IMR-90 (cell line): Measurements from ENCODE around the gene RANBP3. TPM values are rescaled to one million over a fixed set of nuclear protein-coding genes. Genes with fewer than 3 reads are reported as not detected.

ENCODE experiments used
- ATAC-seq: fragments of 200-7000 bp; cut with Tn5 transposase; 2 replicates; pipeline ENCODE4 v1.9.1; 2020; ENCODE audit warnings: low read depth, mild to moderate bottlenecking, moderate library complexity
- BruUV-seq: library from RNA; stranded (reverse); fragments of 400-500 nt; replicated peaks from 2 replicates; lab custom pipeline; 2021; lab: Mats Ljungman, UMichigan
- CTCF ChIA-PET: fragments of 300-600 bp; formaldehyde crosslinking; extraction: SDS; loops from one replicate; lab custom pipeline; 2021; ENCODE audit warnings: antibody characterized with exemption; lab: Yijun Ruan, JAX
- POLR2A ChIA-PET: fragments of 300-600 bp; sonication (Branson Sonifier 250); formaldehyde crosslinking; loops from one replicate; lab custom pipeline; 2022; ENCODE audit warnings: antibody characterized with exemption; ENCODE audit not compliant: unreplicated experiment; lab: Charles Lee
- DNase-seq: peaks from one replicate; pipeline ENCODE4 v3.0.0; 2013
- H2AFZ ChIP-seq: replicated peaks from 2 replicates; pipeline ENCODE3; 2013; ENCODE audit warnings: low read length, mild to moderate bottlenecking; ENCODE audit not compliant: poor library complexity
- H2AK5ac ChIP-seq: 2 replicates; pipeline ENCODE4 v1.6.1; 2013; ENCODE audit warnings: low read depth, low read length, inconsistent platforms
- H2AK9ac ChIP-seq: replicated peaks from 2 replicates; pipeline ENCODE3; 2013; ENCODE audit warnings: mild to moderate bottlenecking, low read depth, low read length, moderate library complexity; ENCODE audit not compliant: poor library complexity
- H2BK120ac ChIP-seq: 2 replicates; pipeline ENCODE4 v1.6.1; 2013; ENCODE audit warnings: low read depth, low read length, inconsistent platforms
- H2BK15ac ChIP-seq: 3 replicates; pipeline ENCODE4 v1.6.1; 2013; ENCODE audit warnings: low read depth, low read length, inconsistent platforms
- H2BK20ac ChIP-seq: 2 replicates; pipeline ENCODE4 v1.6.1; 2013; ENCODE audit warnings: low read depth, mild to moderate bottlenecking, inconsistent platforms, low read length, moderate library complexity
- H2BK5ac ChIP-seq: 2 replicates; pipeline ENCODE4 v1.6.1; 2013; ENCODE audit warnings: mild to moderate bottlenecking, low read depth, low read length, inconsistent platforms; ENCODE audit not compliant: poor library complexity, severe bottlenecking
- H3K14ac ChIP-seq: replicated peaks from 2 replicates; pipeline ENCODE4 v1.6.1; 2013; ENCODE audit warnings: low read depth, low read length, inconsistent platforms
- H3K18ac ChIP-seq: 2 replicates; pipeline ENCODE4 v1.6.1; 2013; ENCODE audit warnings: low read depth, low read length, control low read depth
- H3K23ac ChIP-seq: 2 replicates; pipeline ENCODE4 v1.6.1; 2013; ENCODE audit warnings: low read depth, low read length, inconsistent platforms
- H3K27ac ChIP-seq: 2 replicates; pipeline ENCODE4 v1.5.1; 2013; ENCODE audit warnings: mild to moderate bottlenecking, control low read depth, low read length; ENCODE audit not compliant: insufficient read depth
- H3K27me3 ChIP-seq: 2 replicates; pipeline ENCODE4 v1.6.1; 2013; ENCODE audit warnings: low read length; ENCODE audit not compliant: control insufficient read depth, insufficient read depth
- H3K36me3 ChIP-seq: 2 replicates; pipeline ENCODE4 v1.6.1; 2013; ENCODE audit warnings: low read length, mixed read lengths; ENCODE audit not compliant: control insufficient read depth, insufficient read depth
- H3K4ac ChIP-seq: 2 replicates; pipeline ENCODE4 v1.6.1; 2013; ENCODE audit warnings: low read depth, low read length, inconsistent platforms
- H3K4me1 ChIP-seq: 2 replicates; pipeline ENCODE4 v1.6.1; 2013; ENCODE audit warnings: low read length, mixed read lengths; ENCODE audit not compliant: control insufficient read depth, insufficient read depth
- H3K4me2 ChIP-seq: 2 replicates; pipeline ENCODE4 v1.6.1; 2013; ENCODE audit warnings: low read depth, mild to moderate bottlenecking, control low read depth, low read length, moderate library complexity
- H3K4me3 ChIP-seq: 2 replicates; pipeline ENCODE4 v1.5.1; 2013; ENCODE audit warnings: low read depth, mild to moderate bottlenecking, control low read depth, low read length, moderate library complexity; ENCODE audit not compliant: insufficient read depth
- H3K56ac ChIP-seq: 2 replicates; pipeline ENCODE4 v1.6.1; 2013; ENCODE audit warnings: low read length, inconsistent platforms; ENCODE audit not compliant: insufficient read depth; ENCODE audit errors: extremely low read depth
- H3K79me1 ChIP-seq, 2 experiments: 2 replicates each; pipeline ENCODE4 v1.6.1; 2013; ENCODE audit warnings: low read length in 2 of 2, inconsistent platforms in 1 of 2, low read depth in 1 of 2
- H3K9ac ChIP-seq: 2 replicates; pipeline ENCODE4 v1.6.1; 2013; ENCODE audit warnings: low read depth, low read length, control low read depth
- H3K9me1 ChIP-seq: 2 replicates; pipeline ENCODE4 v1.6.1; 2013; ENCODE audit warnings: low read length, inconsistent platforms; ENCODE audit not compliant: insufficient read depth
- H3K9me3 ChIP-seq: 2 replicates; pipeline ENCODE4 v1.6.1; 2013; ENCODE audit warnings: low read length; ENCODE audit not compliant: control insufficient read depth, insufficient read depth
- H4K20me1 ChIP-seq: 2 replicates; pipeline ENCODE4 v1.6.1; 2013; ENCODE audit warnings: low read length, inconsistent platforms; ENCODE audit not compliant: insufficient read depth
- H4K5ac ChIP-seq: 2 replicates; pipeline ENCODE4 v1.6.1; 2013; ENCODE audit warnings: mild to moderate bottlenecking, low read depth, low read length, control low read depth
- H4K8ac ChIP-seq, 2 experiments: 2 replicates each; pipeline ENCODE4 v1.6.1; 2013; ENCODE audit warnings: low read depth in 2 of 2, low read length in 2 of 2, control low read depth in 1 of 2, inconsistent platforms in 1 of 2
- H4K91ac ChIP-seq: 2 replicates; pipeline ENCODE4 v1.6.1; 2013; ENCODE audit warnings: low read depth, low read length, inconsistent platforms; ENCODE audit not compliant: insufficient read depth
- BHLHE40 ChIP-seq: fragments of 150-350 bp; IDR thresholded peaks from 2 replicates; pipeline ENCODE4 v1.6.1; 2016; ENCODE audit warnings: mild to moderate bottlenecking, low read depth, low read length
- CEBPB ChIP-seq: IDR thresholded peaks from 2 replicates; pipeline ENCODE4 v1.6.1; 2012; ENCODE audit warnings: low read depth, low read length, improper control_type of control experiment
- CHD1 ChIP-seq: IDR thresholded peaks from 2 replicates; pipeline ENCODE4 v1.6.1; 2012; ENCODE audit warnings: low read depth, low read length, improper control_type of control experiment
- CTCF ChIP-seq: conservative IDR thresholded peaks from 2 replicates; pipeline ENCODE4 v1.5.1; 2012; ENCODE audit warnings: mild to moderate bottlenecking, low read depth, low read length, improper control_type of control experiment
- ELK1 ChIP-seq: fragments of 150-350 bp; IDR thresholded peaks from 2 replicates; pipeline ENCODE4 v1.6.1; 2016; ENCODE audit warnings: low read depth, mild to moderate bottlenecking, low read length, moderate library complexity, borderline replicate concordance
- FOS ChIP-seq: fragments of 150-350 bp; IDR thresholded peaks from 2 replicates; pipeline ENCODE4 v1.6.1; 2016; ENCODE audit warnings: low read depth, low read length
- MAFK ChIP-seq: IDR thresholded peaks from 2 replicates; pipeline ENCODE4 v1.6.1; 2012; ENCODE audit warnings: low read depth, low read length, improper control_type of control experiment
- MAZ ChIP-seq: IDR thresholded peaks from 2 replicates; pipeline ENCODE4 v1.6.1; 2012; ENCODE audit warnings: low read depth, mild to moderate bottlenecking, low read length, improper control_type of control experiment, moderate library complexity, borderline replicate concordance
- MXI1 ChIP-seq: IDR thresholded peaks from 2 replicates; pipeline ENCODE4 v1.6.1; 2012; ENCODE audit warnings: low read depth, mild to moderate bottlenecking, low read length, moderate library complexity, borderline replicate concordance
- NFE2L2 ChIP-seq: fragments of 150-350 bp; IDR thresholded peaks from 2 replicates; pipeline ENCODE4 v1.6.1; 2016; ENCODE audit warnings: low read depth, mild to moderate bottlenecking, low read length
- POLR2A ChIP-seq: IDR thresholded peaks from 2 replicates; pipeline ENCODE4 v1.6.1; 2012; ENCODE audit warnings: mild to moderate bottlenecking, low read depth, low read length
- RAD21 ChIP-seq: IDR thresholded peaks from 2 replicates; pipeline ENCODE4 v1.6.1; 2012; ENCODE audit warnings: low read length, improper control_type of control experiment
- RCOR1 ChIP-seq: IDR thresholded peaks from 2 replicates; pipeline ENCODE4 v1.6.1; 2012; ENCODE audit warnings: mild to moderate bottlenecking, low read length, improper control_type of control experiment; ENCODE audit not compliant: insufficient replicate concordance
- RFX5 ChIP-seq: IDR thresholded peaks from 2 replicates; pipeline ENCODE4 v1.8.0; 2012; ENCODE audit warnings: low read depth, mild to moderate bottlenecking, low read length, moderate library complexity
- SMC3 ChIP-seq: fragments of 150-350 bp; IDR thresholded peaks from 2 replicates; pipeline ENCODE4 v1.6.1; 2016; ENCODE audit warnings: low read depth, mild to moderate bottlenecking, antibody characterized with exemption, low read length, moderate library complexity
- USF2 ChIP-seq: fragments of 150-350 bp; IDR thresholded peaks from 2 replicates; pipeline ENCODE4 v1.6.1; 2017; ENCODE audit warnings: mild to moderate bottlenecking, antibody characterized with exemption, low read length, low read depth
- WGBS, 2 experiments: methylation state at CpG; one replicate each; pipeline versions ENCODE4 v1.1.5 to v1.1.7; 2013; ENCODE audit warnings: missing lambda C conversion rate in 2 of 2; ENCODE audit not compliant: insufficient read length in 1 of 2; ENCODE audit errors: extremely low coverage in 2 of 2; 5-methylcytosine and 5-hydroxymethylcytosine counted together
- dilution Hi-C: fragments of 300-500 bp; cut with HindIII; formaldehyde crosslinking; loops from one replicate; pipeline ENCODE4 v1.14.3; 2018; ENCODE audit warnings: low sequenced_read_pairs; ENCODE audit not compliant: unreplicated experiment
- in situ Hi-C: fragments of 300-500 bp; cut with MboI; formaldehyde crosslinking; loops from 3 replicates; pipeline ENCODE4 v1.14.3; 2019; ENCODE audit warnings: low sequenced_read_pairs, inconsistent platforms, mixed read lengths
- intact Hi-C: fragments of 100-400 bp; cut with micrococcal nuclease; formaldehyde crosslinking; loops from 2 replicates; pipeline ENCODE4 v1.10.0; 2022
- polyA plus RNA-seq, 3 experiments: library from polyadenylated mRNA; depleted of rRNA; stranded (reverse); fragments of >200 nt; gene quantifications; 2 replicates each; pipeline ENCODE4 v1.2.3, GENCODE V29; 2012; ENCODE audit warnings: low replicate concordance in 1 of 3
- total RNA-seq: library from RNA; depleted of rRNA; stranded (reverse); fragments of >200 nt; gene quantifications from 2 replicates; pipeline ENCODE4 v1.2.3, GENCODE V29; 2012

Gene RANBP3
- total and polyA plus RNA-seq, 2 of the 4 experiments (the other 2 are of a cell fraction) = 42.5 to 111 TPM

- TF ChIP-seq BHLHE40 (no peak), CTCF (no peak), CEBPB (no peak), RAD21 (no peak), SMC3 (no peak), FOS (no peak), RCOR1 (no peak), USF2 (no peak), MAFK (no peak), CHD1 (no peak), NFE2L2 (no peak), POLR2A (no peak), MXI1 (no peak), ELK1 (no peak), RFX5 (no peak), MAZ (no peak)
- no peak for ATAC-seq
- Histone ChIP-seq H4K8ac (no peak overlapping the region; a peak in 1 of 4 replicates), H2BK15ac (no peak overlapping the region), H3K56ac (no peak overlapping the region), H4K5ac (no peak overlapping the region), H2AFZ (no peak overlapping the region), H3K4ac (no peak overlapping the region), H3K23ac (no peak overlapping the region), H3K36me3 (no peaks in the 10 kb centered on the region; the same call in 1 of the 2 replicates), H3K79me1 (no peaks in the 10 kb centered on the region), H4K20me1 (no peaks in the 10 kb centered on the region), H3K27ac (no peak overlapping the region), H3K4me2 (no peak overlapping the region), H3K4me1 (peaks cover 10% of the 10 kb centered on the region), H3K27me3 (no peaks in the 10 kb centered on the region), H3K9me3 (no peaks in the 10 kb centered on the region), H2AK5ac (no peak overlapping the region), H2BK5ac (no peak overlapping the region), H3K4me3 (no peak overlapping the region), H2AK9ac (no peak overlapping the region), H2BK120ac (no peak overlapping the region), H3K14ac (no peak overlapping the region), H3K18ac (no peak overlapping the region), H2BK20ac (no peak overlapping the region), H4K91ac (no peak overlapping the region), H3K9me1 (peaks cover 4% of the 10 kb centered on the region; the same call in 1 of the 2 replicates), H3K9ac (no peak overlapping the region)
- no TSS peak for BruUV-seq
- ChIA-PET CTCF (no interaction called here), POLR2A (no interaction called here)
- DNase-seq = no peak
- intact Hi-C loops = no loop called here
- in situ Hi-C loops = no loop called here
- 60% methylated on average over 1 of the region's 17 CpGs; no CpG with 5 or more reads in 1 of the 2 experiments for WGBS, 2 experiments
- dilution Hi-C loops = no loop called here
Observed at GRCh38 chr19:5990289-5990797, 12.4 kb upstream of the RANBP3 start.
